GM15510 (cell line): ENCODE measurements around the gene GPER1.

Experiments used
- POLR2A ChIP-seq: IDR thresholded peaks from 3 replicates; pipeline ENCODE4 v1.6.1; 2011; ENCODE audit warnings: borderline replicate concordance; ENCODE audit not compliant: insufficient read length; ENCODE audit errors: extremely low read depth

Gene GPER1

GRCh38 chr7:1059200-1060091 lies 28.5 kb upstream of the GPER1 start:
- TF ChIP-seq POLR2A, result no peak

GRCh38 chr7:1060315-1061072 lies 27.4 kb upstream of the GPER1 start:
- no peak for TF ChIP-seq POLR2A

- no peak for TF ChIP-seq POLR2A
These were observed 26.7 kb upstream of the GPER1 start for GRCh38 chr7:1061180-1061579.

GRCh38 chr7:1062296-1063294 lies 25.3 kb upstream of the GPER1 start:
- TF ChIP-seq POLR2A, result peak; percentile 21

GRCh38 chr7:1063361-1063760 lies 24.6 kb upstream of the GPER1 start:
- no peak for TF ChIP-seq POLR2A

- no peak for TF ChIP-seq POLR2A
These were observed 23.3 kb upstream of the GPER1 start for GRCh38 chr7:1064581-1064980.

- no peak for TF ChIP-seq POLR2A
These were observed 22.7 kb upstream of the GPER1 start for GRCh38 chr7:1065263-1065584.

- TF ChIP-seq POLR2A, result no peak
These were observed 22.2 kb upstream of the GPER1 start for GRCh38 chr7:1065585-1066241.

- no peak for TF ChIP-seq POLR2A
These were observed 21.7 kb upstream of the GPER1 start for GRCh38 chr7:1066242-1066588.

- no peak for TF ChIP-seq POLR2A
These were observed 19.9 kb upstream of the GPER1 start for GRCh38 chr7:1068013-1068412.

- TF ChIP-seq POLR2A, result no peak
These were observed 19.3 kb upstream of the GPER1 start for GRCh38 chr7:1068619-1069018.

GRCh38 chr7:1070544-1071011 lies 17.3 kb upstream of the GPER1 start:
- no peak for TF ChIP-seq POLR2A

GRCh38 chr7:1071731-1072254 lies 16.1 kb upstream of the GPER1 start:
- TF ChIP-seq POLR2A, result no peak
